Neural crest cell (in vitro differentiated cells): Measurements from ENCODE around the gene SPDL1. TPM values are rescaled to one million over a fixed set of nuclear protein-coding genes. Genes with fewer than 3 reads are reported as not detected.

ENCODE experiments used
- DNase-seq: peaks from one replicate; pipeline ENCODE4 v3.0.0; 2021; ENCODE audit warnings: low read depth, mixed read lengths, low spot score
- H3K27ac Mint-ChIP-seq: one replicate; pipeline ENCODE4 v1.8.0; 2021; ENCODE audit warnings: mild to moderate bottlenecking, mixed read lengths; ENCODE audit not compliant: unreplicated experiment
- H3K27me3 Mint-ChIP-seq: 2 replicates; pipeline ENCODE4 v1.8.0; 2021; ENCODE audit warnings: low read depth, mild to moderate bottlenecking, mixed read lengths
- H3K36me3 Mint-ChIP-seq: 2 replicates; pipeline ENCODE4 v1.8.0; 2021; ENCODE audit warnings: low read depth, mild to moderate bottlenecking, mixed read lengths
- H3K4me1 Mint-ChIP-seq: 2 replicates; pipeline ENCODE4 v1.8.0; 2021; ENCODE audit warnings: mixed read lengths
- H3K4me3 Mint-ChIP-seq: one replicate; pipeline ENCODE4 v1.8.0; 2021; ENCODE audit warnings: mild to moderate bottlenecking, mixed read lengths
- H3K9me3 Mint-ChIP-seq: 2 replicates; pipeline ENCODE4 v1.8.0; 2021; ENCODE audit warnings: mixed read lengths
- CTCF ChIP-seq: fragments of 200-600 bp; sonication (generic); conservative IDR thresholded peaks from 2 replicates; pipeline ENCODE4 v1.5.0; 2021; ENCODE audit warnings: antibody characterized with exemption, mild to moderate bottlenecking
- long read RNA-seq: library from polyadenylated mRNA; unstranded; transcript quantifications from one replicate; pipeline ENCODE4 v2.0.0, GENCODE V29; 2020
- total RNA-seq: library from RNA; stranded (reverse); gene quantifications from 2 replicates; pipeline ENCODE4 v1.2.1, GENCODE V29; 2021

The SPDL1 gene
- 53.3 and 59.1 TPM in 2 replicates for total RNA-seq
- long read RNA-seq, transcript SPDL1-201 (12 exons, 2,668 nt), result major isoform, 60 of 111 reads
- long read RNA-seq, partial matches to known transcripts, result 20 of 111 reads
- long read RNA-seq, other reads (novel, unspliced or antisense), result 30 of 111 reads

GRCh38 chr5:169583424-169584220 is at the start of gene SPDL1:
SPDL1 (plus strand) TSS chr5:169583773; CDS start chr5:169588417, 4,644 bp downstream.
- TF ChIP-seq CTCF, result no peak
- peaks cover 34% of the 10 kb centered on the region for H3K4me1 Mint-ChIP-seq
- H3K27me3 Mint-ChIP-seq, result peaks cover 29% of the 10 kb centered on the region
- peaks cover under 1% of the 10 kb centered on the region for H3K36me3 Mint-ChIP-seq
- peak within 1 kb of the TSS; percentile 99 for H3K27ac Mint-ChIP-seq
- peak within 1 kb of the TSS; percentile 100 for H3K4me3 Mint-ChIP-seq
- peak; percentile 91 for DNase-seq
- no peaks in the 10 kb centered on the region for H3K9me3 Mint-ChIP-seq

- Mint-ChIP-seq H3K4me1 (peaks cover 13% of the 10 kb centered on the region), H3K36me3 (no peaks in the 10 kb centered on the region), H3K27me3 (peaks cover 2% of the 10 kb centered on the region), H3K4me3 (no peak overlapping the region), H3K9me3 (no peaks in the 10 kb centered on the region), H3K27ac (no peak overlapping the region)
- no peak for TF ChIP-seq CTCF
- no peak for DNase-seq
These were observed 49.2 kb upstream of the SPDL1 start for GRCh38 chr5:169534311-169534880.

DNA sequence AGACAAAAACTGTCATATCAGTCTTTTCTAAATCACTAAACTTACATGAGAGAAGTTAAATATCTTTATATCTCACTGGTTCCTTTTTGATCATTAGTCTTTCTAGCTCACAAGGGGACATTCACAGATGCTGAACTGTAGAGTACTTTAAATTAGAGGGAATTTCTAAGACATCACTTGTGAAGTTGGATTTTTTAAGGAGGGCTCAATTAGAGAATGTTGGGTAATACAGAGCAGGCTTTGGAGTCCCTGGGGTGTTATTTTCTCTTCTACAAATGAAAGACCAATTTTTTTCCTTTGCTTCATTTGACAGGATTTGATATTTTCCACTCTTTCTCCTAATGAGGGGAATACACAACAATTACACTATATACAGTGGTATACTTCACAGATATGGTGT is 48.6 kb upstream of the SPDL1 start:
- no peak for TF ChIP-seq CTCF
- H3K36me3 Mint-ChIP-seq, result no peaks in the 10 kb centered on the region
- H3K4me1 Mint-ChIP-seq, result peaks cover 13% of the 10 kb centered on the region
- H3K9me3 Mint-ChIP-seq, result no peaks in the 10 kb centered on the region
- H3K27me3 Mint-ChIP-seq, result peaks cover 2% of the 10 kb centered on the region
- H3K4me3 Mint-ChIP-seq, result no peak overlapping the region
- no peak overlapping the region for H3K27ac Mint-ChIP-seq
- DNase-seq, result no peak

DNA sequence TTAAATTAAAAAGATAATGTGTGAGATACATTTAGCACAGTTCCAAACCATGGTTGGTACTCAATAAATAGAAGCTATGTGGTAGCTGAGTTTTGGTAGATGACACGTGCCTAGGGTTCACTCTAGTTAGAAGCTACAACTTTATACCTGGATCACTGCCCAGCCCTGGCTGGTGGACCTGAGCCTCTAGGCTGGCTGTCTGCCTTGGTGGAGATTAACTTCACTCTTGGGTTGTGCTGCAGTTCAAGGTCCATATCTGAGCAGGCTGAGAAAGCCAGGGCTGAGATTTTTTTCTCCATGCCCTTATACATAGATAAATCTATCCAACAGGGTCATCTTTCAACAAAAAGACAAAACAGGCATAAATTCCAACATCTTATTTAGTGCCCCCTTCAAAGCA is 44.6 kb upstream of the SPDL1 start:
- H3K27me3 Mint-ChIP-seq, result peaks cover 10% of the 10 kb centered on the region
- no peaks in the 10 kb centered on the region for H3K36me3 Mint-ChIP-seq
- no peak overlapping the region for H3K4me3 Mint-ChIP-seq
- H3K27ac Mint-ChIP-seq, result no peak overlapping the region
- H3K4me1 Mint-ChIP-seq, result peaks cover 10% of the 10 kb centered on the region
- H3K9me3 Mint-ChIP-seq, result peaks cover 5% of the 10 kb centered on the region
- no peak for DNase-seq
- no peak for TF ChIP-seq CTCF

DNA sequence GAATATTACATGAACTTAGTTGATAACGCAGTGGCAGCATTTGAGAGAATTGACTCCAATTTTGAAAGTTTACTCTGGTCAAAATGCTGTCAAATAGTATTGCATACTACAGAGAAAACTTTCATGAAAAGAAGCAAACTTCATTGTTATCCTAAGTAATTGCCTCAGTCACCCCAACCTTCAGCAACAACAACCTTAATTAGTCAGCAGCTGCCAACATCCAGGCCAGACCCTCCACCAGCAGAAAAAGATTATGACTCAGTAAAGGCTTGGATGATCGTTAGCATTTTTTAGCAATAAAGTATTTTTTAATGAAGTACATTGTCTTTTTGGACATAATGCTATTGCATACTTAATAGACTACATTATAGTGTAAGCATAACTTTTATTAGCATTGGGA is 40.8 kb upstream of the SPDL1 start:
- Mint-ChIP-seq H3K4me3 (no peak overlapping the region), H3K36me3 (no peaks in the 10 kb centered on the region), H3K27ac (no peak overlapping the region), H3K27me3 (peaks cover 35% of the 10 kb centered on the region), H3K9me3 (peaks cover 5% of the 10 kb centered on the region), H3K4me1 (no peaks in the 10 kb centered on the region)
- TF ChIP-seq CTCF, result no peak
- no peak for DNase-seq
